Hepatocyte (in vitro differentiated cells): Measurements from ENCODE around the gene ELOVL1.

Experiments
- CTCF ChIP-seq: fragments of 200-600 bp; sonication (generic); IDR thresholded peaks from 2 replicates; pipeline ENCODE4 v1.5.1; 2016; ENCODE audit warnings: antibody characterized with exemption, mild to moderate bottlenecking; ENCODE audit not compliant: poor library complexity
- EZH2 ChIP-seq: fragments of 200-600 bp; sonication (generic); IDR thresholded peaks from 2 replicates; pipeline ENCODE4 v1.6.1; 2016; ENCODE audit warnings: antibody characterized with exemption, mild to moderate bottlenecking, borderline replicate concordance

GRCh38 chr1:43318831-43319230 is 49.0 kb downstream of the ELOVL1 start:
- TF ChIP-seq CTCF (no peak), EZH2 (no peak)
